ENCODE data around the gene ADGRG4.

GRCh38 chrX:136344320-136344719, 43.6 kb downstream of the ADGRG4 start:
- TF ChIP-seq POLR2AphosphoS5 (IDR thresholded peaks at IDR 0.05; ENCODE audit: borderline replicate concordance, low read depth, low read length) (no peak), EZH2 (IDR thresholded peaks at IDR 0.05) (no peak), FOXP2 (optimal IDR thresholded peaks at IDR 0.05; ENCODE audit: control extremely low read depth, extremely low read length, insufficient read depth) (no peak)
